ENCODE results near the gene LAMTOR1. TPM values are rescaled to one million over a fixed set of nuclear protein-coding genes. Genes with fewer than 3 reads are reported as not detected.

LAMTOR1 gene
- total and polyA plus RNA-seq, 2 donors (not counting 3 experiments of a cell fraction or from before 2014, with no cell fraction given) = 95.1 to 174 TPM

- no peak overlapping the region for H3K4me2 ChIP-seq (ENCODE audit: insufficient read depth, low read length)
- peaks cover 7 to 10% of the 10 kb centered on the region in 2 experiments for H3K27me3 ChIP-seq (ENCODE audit: control insufficient read depth in 2 of 2, insufficient read depth in 2 of 2, low read length in 2 of 2)
- H3K4me1 ChIP-seq (ENCODE audit: control insufficient read depth, extremely low read depth, insufficient read depth, low read length) = no peaks in the 10 kb centered on the region
- no TSS peak for BruUV-seq (replicated peaks)
- intact Hi-C loops (cut with micrococcal nuclease) (no loop called here), dilution Hi-C loops (cut with MboI; ENCODE audit: extremely low pct_ligation_motif_present, low sequenced_read_pairs) (no loop called here)
- no peak overlapping the region for H3K9ac ChIP-seq (replicated peaks; ENCODE audit: extremely low read depth, insufficient read depth, low read length)
- H4K20me1 ChIP-seq (replicated peaks; ENCODE audit: control insufficient read depth, extremely low read depth, insufficient read depth, low read length) = no peaks in the 10 kb centered on the region
- H2AFZ ChIP-seq (ENCODE audit: low read depth, low read length) = no peak overlapping the region
- TF ChIP-seq EZH2 (IDR thresholded peaks at IDR 0.05; ENCODE audit: borderline replicate concordance, low read depth, low read length, severe bottlenecking) (no peak), JUN (IDR thresholded peaks at IDR 0.05; ENCODE audit: borderline replicate concordance, insufficient read depth, insufficient read length, low read depth) (no peak), MAX (IDR thresholded peaks at IDR 0.05; ENCODE audit: insufficient read depth, insufficient read length) (no peak), POLR2A (IDR thresholded peaks at IDR 0.05; ENCODE audit: low read depth, low read length) (no peak)
- H3K79me2 ChIP-seq (ENCODE audit: control insufficient read depth, insufficient read depth, low read length) = no peaks in the 10 kb centered on the region
- CTCF ChIA-PET = interaction anchor here (2.8 kb wide), 1 partner anchor 114 kb away, joined by 13 read pairs; no protein-coding TSS in a partner anchor
- no peaks in the 10 kb centered on the region for H3K9me3 ChIP-seq (replicated peaks; ENCODE audit: control insufficient read depth, insufficient read depth, low read length)
- no peak for DNase-seq (ENCODE audit: low read depth, low spot score)
- POLR2A ChIA-PET = no interaction called here
- H3K4me3 ChIP-seq (replicated peaks in 1 of 3; ENCODE audit: insufficient read depth in 1 of 3, low read depth in 1 of 3, low read length in 3 of 3) = no peak overlapping the region
- no peaks in the 10 kb centered on the region for H3K9me1 ChIP-seq (replicated peaks; ENCODE audit: control insufficient read depth, extremely low read depth, insufficient read depth, low read length)
- no peak for FAIRE-seq
- no peak overlapping the region for H3K27ac ChIP-seq (ENCODE audit: insufficient read depth, low read depth, low read length)
- no peaks in the 10 kb centered on the region for H3K36me3 ChIP-seq (ENCODE audit: control insufficient read depth in 2 of 2, extremely low read depth in 1 of 2, insufficient read depth in 2 of 2, low read length in 2 of 2)
Observed at GRCh38 chr11:72138821-72139390, 35.8 kb upstream of the LAMTOR1 start.

GRCh38 chr11:72136684-72137262 lies 33.7 kb upstream of the LAMTOR1 start:
- no peaks in the 10 kb centered on the region for H4K20me1 ChIP-seq (replicated peaks; ENCODE audit: control insufficient read depth, extremely low read depth, insufficient read depth, low read length)
- no peaks in the 10 kb centered on the region for H3K79me2 ChIP-seq (ENCODE audit: control insufficient read depth, insufficient read depth, low read length)
- intact Hi-C loops (cut with micrococcal nuclease) (no loop called here), dilution Hi-C loops (cut with MboI; ENCODE audit: extremely low pct_ligation_motif_present, low sequenced_read_pairs) (no loop called here)
- TF ChIP-seq MYC (IDR thresholded peaks at IDR 0.05; ENCODE audit: low read depth, low read length) (no peak), MAX (IDR thresholded peaks at IDR 0.05; ENCODE audit: insufficient read depth, insufficient read length) (no peak), FOS (IDR thresholded peaks at IDR 0.05; ENCODE audit: borderline replicate concordance, insufficient read depth, low read length) (no peak), CTCF (IDR thresholded peaks at IDR 0.05; ENCODE audit: extremely low read depth in 1 of 2, insufficient read depth in 1 of 2, low read depth in 1 of 2, low read length in 2 of 2) (no peak), EZH2 (IDR thresholded peaks at IDR 0.05; ENCODE audit: borderline replicate concordance, low read depth, low read length, severe bottlenecking) (no peak), POLR2A (IDR thresholded peaks at IDR 0.05; ENCODE audit: low read depth, low read length) (no peak), POLR2AphosphoS5 (IDR thresholded peaks at IDR 0.05; ENCODE audit: insufficient read depth, low read depth, low read length) (no peak), JUN (IDR thresholded peaks at IDR 0.05; ENCODE audit: borderline replicate concordance, insufficient read depth, insufficient read length, low read depth) (no peak), GATA2 (IDR thresholded peaks at IDR 0.05; ENCODE audit: insufficient read depth, insufficient read length, low read depth, low read length) (no peak)
- ChIA-PET CTCF (interaction anchor here (1.5 to 1.6 kb wide), 2 partner anchors 12 to 112 kb away, joined by 3 to 5 read pairs; no protein-coding TSS in a partner anchor), POLR2A (no interaction called here)
- DNase-seq (ENCODE audit: low read depth, low spot score) = no peak
- H3K27me3 ChIP-seq (ENCODE audit: control insufficient read depth in 2 of 2, insufficient read depth in 2 of 2, low read length in 2 of 2) = peaks cover 5 to 12% of the 10 kb centered on the region in 2 experiments
- H3K36me3 ChIP-seq (ENCODE audit: control insufficient read depth in 2 of 2, extremely low read depth in 1 of 2, insufficient read depth in 2 of 2, low read length in 2 of 2) = no peaks in the 10 kb centered on the region
- no peak overlapping the region for H3K4me3 ChIP-seq (replicated peaks in 1 of 3; ENCODE audit: insufficient read depth in 1 of 3, low read depth in 1 of 3, low read length in 3 of 3)
- H3K4me2 ChIP-seq (ENCODE audit: insufficient read depth, low read length) = no peak overlapping the region
- FAIRE-seq = no peak
- H3K9me3 ChIP-seq (replicated peaks; ENCODE audit: control insufficient read depth, insufficient read depth, low read length) = no peaks in the 10 kb centered on the region
- no peak overlapping the region for H2AFZ ChIP-seq (ENCODE audit: low read depth, low read length)
- H3K9me1 ChIP-seq (replicated peaks; ENCODE audit: control insufficient read depth, extremely low read depth, insufficient read depth, low read length) = no peaks in the 10 kb centered on the region
- H3K27ac ChIP-seq (ENCODE audit: insufficient read depth, low read depth, low read length) = no peak overlapping the region
- H3K9ac ChIP-seq (replicated peaks; ENCODE audit: extremely low read depth, insufficient read depth, low read length) = no peak overlapping the region
- BruUV-seq (replicated peaks) = no TSS peak
- H3K4me1 ChIP-seq (ENCODE audit: control insufficient read depth, extremely low read depth, insufficient read depth, low read length) = no peaks in the 10 kb centered on the region
